Measurements from ENCODE around the gene SIGLEC1. TPM values are rescaled to one million over a fixed set of nuclear protein-coding genes. Genes with fewer than 3 reads are reported as not detected.

SIGLEC1 gene
- total RNA-seq, 4 donors from 2014 or later = 0.60 to 3.5 (median 1.1) TPM

GRCh38 chr20:3702611-3703391, 9.6 kb downstream of the SIGLEC1 start:
- no peaks in the 10 kb centered on the region for H3K36me3 ChIP-seq
- no peaks in the 10 kb centered on the region for H3K4me1 ChIP-seq
- TF ChIP-seq POLR2AphosphoS5 (IDR thresholded peaks at IDR 0.05) = no peak
- no peak for TF ChIP-seq EP300 (IDR thresholded peaks at IDR 0.05)
- TF ChIP-seq CTCF (IDR thresholded peaks at IDR 0.05) = no peak
- TF ChIP-seq POLR2A (IDR thresholded peaks at IDR 0.05) = no peak
- H3K4me3 ChIP-seq = no peak overlapping the region
- no peak overlapping the region for H3K27ac ChIP-seq
- WGBS = 89% methylated on average over 11 of the region's 11 CpGs
- no peaks in the 10 kb centered on the region for H3K9me3 ChIP-seq
- H3K27me3 ChIP-seq = no peaks in the 10 kb centered on the region
- DNase-seq (ENCODE audit: low spot score in 2 of 2) = no peak

GRCh38 chr20:3701061-3701998, 11.1 kb downstream of the SIGLEC1 start:
- H3K27me3 ChIP-seq = no peaks in the 10 kb centered on the region
- TF ChIP-seq EP300 (IDR thresholded peaks at IDR 0.05) = no peak
- no peak for TF ChIP-seq POLR2A (IDR thresholded peaks at IDR 0.05)
- no peak for TF ChIP-seq CTCF (IDR thresholded peaks at IDR 0.05)
- TF ChIP-seq POLR2AphosphoS5 (IDR thresholded peaks at IDR 0.05) = no peak

GRCh38 chr20:3699037-3699436, 13.4 kb downstream of the SIGLEC1 start:
- no peak for TF ChIP-seq POLR2A (IDR thresholded peaks at IDR 0.05)
- no peak for TF ChIP-seq POLR2AphosphoS5 (IDR thresholded peaks at IDR 0.05)
- no peak for TF ChIP-seq EP300 (IDR thresholded peaks at IDR 0.05)
- no peak for TF ChIP-seq CTCF (IDR thresholded peaks at IDR 0.05)
- WGBS = 79% methylated on average over 6 of the region's 16 CpGs

More at GRCh38 chr20:3701061-3701998, 11.1 kb downstream of the SIGLEC1 start:
- DNase-seq (ENCODE audit: low spot score in 2 of 2) = no peak
- H3K9me3 ChIP-seq = no peaks in the 10 kb centered on the region
- H3K4me1 ChIP-seq = no peaks in the 10 kb centered on the region
- no peaks in the 10 kb centered on the region for H3K36me3 ChIP-seq
- no peak overlapping the region for H3K27ac ChIP-seq
- H3K4me3 ChIP-seq = no peak overlapping the region
- 91% methylated on average over 13 of the region's 13 CpGs for WGBS

GRCh38 chr20:3698591-3699001, 13.8 kb downstream of the SIGLEC1 start:
- H3K9me3 ChIP-seq = no peaks in the 10 kb centered on the region

More at GRCh38 chr20:3699037-3699436, 13.4 kb downstream of the SIGLEC1 start:
- Histone ChIP-seq H3K9me3 (no peaks in the 10 kb centered on the region), H3K27ac (no peak overlapping the region), H3K4me1 (no peaks in the 10 kb centered on the region), H3K27me3 (no peaks in the 10 kb centered on the region), H3K36me3 (no peaks in the 10 kb centered on the region), H3K4me3 (no peak overlapping the region)
- no peak for DNase-seq (ENCODE audit: low spot score in 2 of 2)

More at GRCh38 chr20:3698591-3699001, 13.8 kb downstream of the SIGLEC1 start:
- TF ChIP-seq EP300 (IDR thresholded peaks at IDR 0.05) = no peak
- TF ChIP-seq POLR2A (IDR thresholded peaks at IDR 0.05) = no peak
- TF ChIP-seq CTCF (IDR thresholded peaks at IDR 0.05) = no peak
- TF ChIP-seq POLR2AphosphoS5 (IDR thresholded peaks at IDR 0.05) = no peak
- Histone ChIP-seq H3K36me3 (no peaks in the 10 kb centered on the region), H3K4me3 (no peak overlapping the region), H3K27ac (no peak overlapping the region), H3K27me3 (no peaks in the 10 kb centered on the region), H3K4me1 (no peaks in the 10 kb centered on the region)
- DNase-seq (ENCODE audit: low spot score in 2 of 2) = no peak
- 80% methylated on average over 1 of the region's 6 CpGs for WGBS
